ENCODE results near the gene KCNJ10.
"Not testable (repeated sequence)": the region's sequence is repeated elsewhere in the genome, so short reads cannot be mapped to it uniquely, and the experiment has no call there.

Gene KCNJ10

DNA sequence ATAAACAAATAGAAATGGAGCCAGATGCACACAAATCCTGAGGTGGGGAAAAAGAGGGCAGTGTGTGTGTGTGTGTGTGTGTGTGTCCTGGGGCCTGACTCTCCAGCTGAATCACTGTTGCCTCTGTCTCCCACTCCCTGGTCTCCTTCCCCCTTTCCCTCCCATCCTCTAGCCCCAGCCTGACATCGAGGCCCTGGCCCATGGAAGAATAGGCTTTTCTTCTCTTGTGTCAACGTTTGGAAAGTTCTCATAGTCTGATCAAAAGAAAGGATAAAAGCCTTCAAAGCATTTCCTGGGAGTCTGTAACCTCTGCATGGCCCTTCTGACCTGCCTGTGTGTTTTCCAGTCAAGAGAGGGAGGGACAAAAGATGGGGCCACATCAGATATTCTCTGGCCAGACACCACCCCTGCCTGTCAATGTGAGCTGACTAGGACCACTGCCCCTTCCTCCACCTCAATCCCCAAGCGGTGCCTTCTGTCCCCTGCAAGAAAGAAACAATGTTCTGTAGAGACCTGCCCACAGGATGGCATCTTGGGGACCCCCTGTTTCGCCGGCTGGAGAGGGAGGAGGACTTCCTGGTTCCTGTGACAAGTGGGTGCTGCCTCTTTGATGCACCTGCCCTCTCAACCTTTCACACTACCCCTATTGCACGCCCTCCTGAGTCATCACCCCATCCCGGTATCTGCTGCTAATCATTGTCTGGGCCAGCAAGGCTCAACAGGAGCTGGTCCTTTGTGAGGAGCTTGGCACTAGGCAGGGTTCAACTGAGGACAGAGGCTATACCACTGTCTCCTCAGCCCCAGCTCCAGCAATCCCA lies 16.2 kb downstream of the KCNJ10 start:
- TF ChIP-seq, protein P1, sequence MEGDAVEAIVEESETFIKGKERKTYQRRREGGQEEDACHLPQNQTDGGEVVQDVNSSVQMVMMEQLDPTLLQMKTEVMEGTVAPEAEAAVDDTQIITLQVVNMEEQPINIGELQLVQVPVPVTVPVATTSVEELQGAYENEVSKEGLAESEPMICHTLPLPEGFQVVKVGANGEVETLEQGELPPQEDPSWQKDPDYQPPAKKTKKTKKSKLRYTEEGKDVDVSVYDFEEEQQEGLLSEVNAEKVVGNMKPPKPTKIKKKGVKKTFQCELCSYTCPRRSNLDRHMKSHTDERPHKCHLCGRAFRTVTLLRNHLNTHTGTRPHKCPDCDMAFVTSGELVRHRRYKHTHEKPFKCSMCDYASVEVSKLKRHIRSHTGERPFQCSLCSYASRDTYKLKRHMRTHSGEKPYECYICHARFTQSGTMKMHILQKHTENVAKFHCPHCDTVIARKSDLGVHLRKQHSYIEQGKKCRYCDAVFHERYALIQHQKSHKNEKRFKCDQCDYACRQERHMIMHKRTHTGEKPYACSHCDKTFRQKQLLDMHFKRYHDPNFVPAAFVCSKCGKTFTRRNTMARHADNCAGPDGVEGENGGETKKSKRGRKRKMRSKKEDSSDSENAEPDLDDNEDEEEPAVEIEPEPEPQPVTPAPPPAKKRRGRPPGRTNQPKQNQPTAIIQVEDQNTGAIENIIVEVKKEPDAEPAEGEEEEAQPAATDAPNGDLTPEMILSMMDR (IDR thresholded peaks at IDR 0.05): no peak
- no peak for TF ChIP-seq ZFX (IDR thresholded peaks at IDR 0.05; ENCODE audit: borderline replicate concordance)
- no peak overlapping the region for H3K27ac ChIP-seq

DNA sequence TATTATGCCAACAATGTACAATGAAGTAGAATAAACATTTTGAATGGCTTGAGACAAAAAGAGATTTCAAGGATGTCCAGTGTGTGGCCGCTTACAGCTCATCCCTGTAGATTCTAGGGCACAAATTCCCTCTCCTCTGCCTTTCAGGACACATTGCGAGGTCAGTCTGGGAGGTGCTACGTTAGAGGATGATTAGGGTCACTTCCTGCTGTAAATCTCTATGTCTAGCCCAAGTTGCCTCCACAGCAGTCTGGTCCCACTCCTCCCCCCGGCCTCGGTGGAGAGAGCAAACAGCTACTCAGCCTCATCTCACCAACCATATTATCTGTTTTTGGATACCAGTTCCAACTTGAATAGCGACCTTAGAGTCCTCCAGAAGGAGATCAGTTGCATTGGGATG lies 17.0 kb downstream of the KCNJ10 start:
- H3K27ac ChIP-seq: no peak overlapping the region
- TF ChIP-seq, protein P1 (IDR thresholded peaks at IDR 0.05): no peak
- no peak for TF ChIP-seq ZFX (IDR thresholded peaks at IDR 0.05; ENCODE audit: borderline replicate concordance)

DNA sequence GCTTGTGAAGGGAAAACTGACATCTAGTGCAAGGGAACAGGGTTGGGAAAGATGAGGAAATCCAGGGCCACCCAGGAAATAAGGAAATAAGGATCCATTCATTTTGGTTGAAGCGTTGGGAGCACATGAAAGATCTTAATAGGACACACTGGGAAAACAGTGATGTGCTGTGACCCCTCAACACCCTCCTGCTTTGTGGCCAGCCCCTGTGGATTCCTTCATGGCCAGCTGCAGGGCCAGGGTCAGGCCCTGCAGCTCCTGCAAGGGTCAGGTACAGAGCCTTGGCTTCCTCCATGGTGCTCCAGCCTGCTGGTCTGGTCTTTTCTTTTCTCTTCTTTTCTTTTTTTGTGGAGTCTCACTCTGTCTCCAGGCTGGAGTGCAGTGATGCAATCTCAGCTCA lies 19.3 kb downstream of the KCNJ10 start:
- TF ChIP-seq, protein P1 (IDR thresholded peaks at IDR 0.05): no peak
- TF ChIP-seq ZFX (IDR thresholded peaks at IDR 0.05; ENCODE audit: borderline replicate concordance): no peak
- H3K27ac ChIP-seq: no peak overlapping the region

DNA sequence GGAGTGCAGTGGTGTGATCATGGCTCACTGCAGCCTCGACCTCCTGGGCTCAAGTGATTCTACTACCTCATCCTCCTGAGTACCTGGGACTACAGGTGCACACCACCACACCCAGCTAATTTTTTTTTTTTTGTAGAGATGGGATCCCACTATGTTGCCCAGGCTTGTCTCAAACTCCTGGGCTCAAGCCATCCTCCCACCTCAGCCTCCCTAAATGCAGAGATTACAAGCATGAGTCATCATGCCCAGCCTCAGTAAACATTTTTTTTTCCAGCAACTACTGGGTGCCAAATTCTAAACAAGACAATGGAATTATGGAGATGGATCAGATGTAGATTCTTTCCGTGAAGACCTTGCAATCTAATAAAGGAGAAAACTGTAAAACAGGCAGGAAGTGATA lies 19.8 kb downstream of the KCNJ10 start:
- H3K27ac ChIP-seq: not testable (repeated sequence)

DNA sequence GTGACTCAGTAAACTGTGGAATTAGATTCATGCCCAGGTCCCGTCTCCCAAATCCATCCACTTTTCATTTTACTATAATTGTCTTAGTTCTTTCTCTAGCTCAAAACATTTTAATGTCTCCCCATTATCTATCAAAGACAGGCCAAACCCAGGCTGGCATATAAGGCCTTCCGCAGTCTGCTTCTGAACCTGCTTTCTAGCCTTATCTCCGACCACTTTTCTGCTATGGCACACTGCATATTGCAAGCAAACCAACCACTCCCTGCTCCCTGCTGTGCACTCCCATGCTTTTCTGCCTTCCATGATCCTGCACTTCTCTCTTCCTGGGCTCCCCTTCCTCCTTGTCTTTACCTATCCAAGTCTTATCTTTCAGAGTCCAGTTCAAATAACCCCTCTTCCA lies 20.9 kb downstream of the KCNJ10 start:
- no peak for TF ChIP-seq ZFX (IDR thresholded peaks at IDR 0.05; ENCODE audit: borderline replicate concordance)
- TF ChIP-seq, protein P1 (IDR thresholded peaks at IDR 0.05): no peak
- no peak overlapping the region for H3K27ac ChIP-seq

DNA sequence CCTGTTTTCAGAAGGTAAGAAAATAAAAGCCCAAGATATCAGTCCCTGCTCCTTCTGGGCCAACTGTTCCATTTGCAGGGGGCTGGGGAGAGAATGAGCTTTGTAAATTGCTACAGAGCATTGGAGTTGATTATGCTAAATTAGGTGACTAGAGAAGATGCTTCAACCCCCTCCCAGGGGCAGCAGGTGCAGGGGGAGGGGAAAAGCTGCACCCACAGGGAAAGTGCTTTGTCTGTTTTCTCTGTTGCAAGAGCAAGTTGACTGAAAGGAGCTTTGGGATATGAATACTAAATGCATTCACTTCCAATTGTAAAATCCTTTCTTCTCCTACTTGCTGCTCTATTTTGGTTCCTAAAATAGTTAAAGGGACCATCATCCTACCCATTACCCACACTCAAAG lies 21.6 kb downstream of the KCNJ10 start:
- TF ChIP-seq, protein P1 (IDR thresholded peaks at IDR 0.05): no peak
- TF ChIP-seq ZFX (IDR thresholded peaks at IDR 0.05; ENCODE audit: borderline replicate concordance): no peak
- H3K27ac ChIP-seq: no peak overlapping the region

DNA sequence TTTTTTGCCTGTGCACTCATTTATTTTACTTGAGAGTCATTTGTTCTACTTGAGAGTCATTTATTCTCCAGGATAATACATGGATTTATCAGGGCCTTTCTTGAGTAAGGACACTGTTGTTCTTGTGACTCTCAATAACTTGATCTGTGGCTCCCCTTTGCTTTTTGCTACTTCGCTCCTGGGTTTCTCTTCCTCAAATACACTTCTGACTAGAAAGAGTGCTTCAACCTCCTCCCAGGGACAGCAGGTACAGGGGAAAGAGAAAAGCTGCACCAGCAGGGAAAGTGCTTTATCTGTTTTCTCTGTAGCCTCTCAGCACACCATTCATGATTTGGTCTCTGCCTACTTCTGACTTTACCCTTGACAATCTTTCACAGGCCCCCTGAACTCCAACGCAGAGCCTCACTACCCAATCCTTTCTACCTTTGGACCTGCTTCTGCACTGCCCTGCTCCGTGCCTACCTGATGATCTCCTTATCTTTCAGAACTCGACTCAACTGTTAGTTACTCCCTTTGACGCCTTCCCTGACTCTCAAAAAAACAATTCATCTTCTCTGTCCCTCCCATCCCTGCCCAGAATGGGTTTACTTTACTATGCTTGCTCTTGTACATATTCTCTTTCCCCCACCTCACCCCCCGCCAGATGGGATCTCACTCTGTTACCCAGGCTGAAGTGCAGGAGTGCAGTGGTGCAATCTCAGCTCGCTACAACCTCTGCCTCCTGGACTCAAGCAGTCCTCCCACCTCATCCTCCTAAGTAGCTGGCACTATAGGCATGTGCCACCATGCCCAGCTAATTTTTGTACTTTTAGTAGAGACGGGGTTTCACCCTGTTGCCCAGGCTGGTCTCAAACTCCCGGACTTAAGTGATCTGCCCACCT lies 22.6 kb downstream of the KCNJ10 start:
- TF ChIP-seq ZFX (IDR thresholded peaks at IDR 0.05; ENCODE audit: borderline replicate concordance): no peak
- TF ChIP-seq, protein P1 (IDR thresholded peaks at IDR 0.05): no peak
- H3K27ac ChIP-seq: no peak overlapping the region

All from 22Rv1 (cell line).